KMS-11 (cell line): ENCODE data around the gene KLK8.

ENCODE experiments used
- H2AFZ ChIP-seq: fragments of 200-600 bp; sonication (generic); 2 replicates; pipeline ENCODE4 v1.6.1; 2016; ENCODE audit warnings: antibody characterized with exemption, mixed run types, low read depth
- H3K27ac ChIP-seq: fragments of 200-600 bp; sonication (generic); 2 replicates; pipeline ENCODE4 v1.6.1; 2016; ENCODE audit warnings: mild to moderate bottlenecking, mixed run types
- H3K27me3 ChIP-seq: fragments of 200-600 bp; sonication (generic); 2 replicates; pipeline ENCODE4 v1.6.1; 2017; ENCODE audit warnings: mild to moderate bottlenecking, low read depth, mixed run types, moderate library complexity; ENCODE audit not compliant: insufficient read depth
- H3K36me3 ChIP-seq: fragments of 200-600 bp; sonication (generic); 2 replicates; pipeline ENCODE4 v1.6.1; 2017; ENCODE audit warnings: mild to moderate bottlenecking, mixed run types; ENCODE audit not compliant: insufficient read depth
- H3K4me1 ChIP-seq: fragments of 200-600 bp; sonication (generic); 2 replicates; pipeline ENCODE4 v1.6.1; 2016; ENCODE audit warnings: mild to moderate bottlenecking, low read depth, mixed run types; ENCODE audit not compliant: poor library complexity, severe bottlenecking
- H3K4me2 ChIP-seq: fragments of 200-600 bp; sonication (generic); 2 replicates; pipeline ENCODE4 v1.7.0; 2016; ENCODE audit warnings: mild to moderate bottlenecking, mixed run types
- H3K4me3 ChIP-seq: fragments of 200-600 bp; sonication (generic); IDR thresholded peaks from 2 replicates; pipeline ENCODE4 v1.6.1; 2017; ENCODE audit warnings: low read depth, low read length, mixed read lengths; ENCODE audit not compliant: insufficient read depth
- H3K79me2 ChIP-seq: fragments of 200-600 bp; sonication (generic); 2 replicates; pipeline ENCODE4 v1.6.1; 2016; ENCODE audit warnings: low read depth, mixed run types; ENCODE audit not compliant: insufficient read depth
- H3K9ac ChIP-seq: fragments of 200-600 bp; sonication (generic); 2 replicates; pipeline ENCODE4 v1.6.1; 2016; ENCODE audit warnings: mild to moderate bottlenecking, mixed run types
- H4K20me1 ChIP-seq: fragments of 200-600 bp; sonication (generic); 2 replicates; pipeline ENCODE4 v1.6.1; 2016; ENCODE audit warnings: mild to moderate bottlenecking, mixed run types; ENCODE audit not compliant: insufficient read depth
- CTCF ChIP-seq: fragments of 200-600 bp; sonication (generic); conservative IDR thresholded peaks from 2 replicates; pipeline ENCODE4 v1.6.1; 2017; ENCODE audit warnings: low read depth, mild to moderate bottlenecking, antibody characterized with exemption, low read length, moderate library complexity, mixed read lengths

Gene KLK8

GRCh38 chr19:51040151-51040550 lies 38.7 kb upstream of the KLK8 start:
- H3K27me3 ChIP-seq: no peaks in the 10 kb centered on the region; the same call in 1 of the 2 replicates
- H3K4me1 ChIP-seq: no peaks in the 10 kb centered on the region
- no peak for TF ChIP-seq CTCF
- no peaks in the 10 kb centered on the region for H3K79me2 ChIP-seq
- no peak overlapping the region for H3K27ac ChIP-seq
- no peak overlapping the region for H2AFZ ChIP-seq
- no peak overlapping the region for H3K4me2 ChIP-seq
- H3K36me3 ChIP-seq: no peaks in the 10 kb centered on the region
- no peak overlapping the region for H3K9ac ChIP-seq
- H3K4me3 ChIP-seq: no peak overlapping the region
- H4K20me1 ChIP-seq: no peaks in the 10 kb centered on the region

GRCh38 chr19:51036519-51036918 lies 35.1 kb upstream of the KLK8 start:
- H2AFZ ChIP-seq: no peak overlapping the region

GRCh38 chr19:51034704-51035103 lies 33.3 kb upstream of the KLK8 start, which contains the start of gene KLK12:
Gene KLK12 (minus strand): TSS chr19:51035002. CDS start chr19:51034621, 381 bp downstream.
- H3K4me2 ChIP-seq: no peak within 1 kb of the TSS
- TF ChIP-seq CTCF: no peak
- H3K9ac ChIP-seq: no peak within 1 kb of the TSS
- no peaks in the 10 kb centered on the region for H3K36me3 ChIP-seq
- H2AFZ ChIP-seq: no peak within 1 kb of the TSS
- H3K27ac ChIP-seq: no peak within 1 kb of the TSS
- H3K27me3 ChIP-seq: no peaks in the 10 kb centered on the region; the same call in 1 of the 2 replicates
- H3K4me1 ChIP-seq: no peaks in the 10 kb centered on the region
- H4K20me1 ChIP-seq: no peaks in the 10 kb centered on the region
- no peak within 1 kb of the TSS for H3K4me3 ChIP-seq
- H3K79me2 ChIP-seq: no peaks in the 10 kb centered on the region

More at GRCh38 chr19:51036519-51036918, 35.1 kb upstream of the KLK8 start:
- Histone ChIP-seq H3K27me3 (no peaks in the 10 kb centered on the region; the same call in 1 of the 2 replicates), H3K4me3 (no peak overlapping the region), H3K27ac (no peak overlapping the region), H3K4me1 (no peaks in the 10 kb centered on the region), H3K36me3 (no peaks in the 10 kb centered on the region), H3K79me2 (no peaks in the 10 kb centered on the region), H3K9ac (no peak overlapping the region), H3K4me2 (no peak overlapping the region), H4K20me1 (no peaks in the 10 kb centered on the region)
- no peak for TF ChIP-seq CTCF

- TF ChIP-seq CTCF: no peak
- Histone ChIP-seq H3K27me3 (no peaks in the 10 kb centered on the region), H3K9ac (no peak overlapping the region), H3K4me3 (no peak overlapping the region), H3K4me1 (no peaks in the 10 kb centered on the region), H3K4me2 (no peak overlapping the region), H2AFZ (no peak overlapping the region), H3K36me3 (no peaks in the 10 kb centered on the region), H3K79me2 (no peaks in the 10 kb centered on the region), H4K20me1 (no peaks in the 10 kb centered on the region), H3K27ac (no peak overlapping the region)
Measured at GRCh38 chr19:51031880-51032225, 30.4 kb upstream of the KLK8 start.
